ENCODE data around the gene GPR62.
A peak's percentile ranks its signal among the peaks of the same experiment; 100 is the strongest.

The GPR62 gene

GRCh38 chr3:51968170-51968775 lies 13.1 kb downstream of the GPR62 start:
- peak; percentile 81 for FAIRE-seq
- DNase-seq (ENCODE audit: insufficient read length, low spot score) = peak; percentile 46

GRCh38 chr3:51968883-51969678 lies 13.9 kb downstream of the GPR62 start:
- FAIRE-seq = peak; percentile 82
- DNase-seq (ENCODE audit: insufficient read length, low spot score) = no peak

- no peak for FAIRE-seq
- no peak for DNase-seq (ENCODE audit: insufficient read length, low spot score)
Measured at GRCh38 chr3:51969841-51970240, 14.7 kb downstream of the GPR62 start.

- FAIRE-seq = no peak
- DNase-seq (ENCODE audit: insufficient read length, low spot score) = no peak
Measured at GRCh38 chr3:51970606-51971300, 15.6 kb downstream of the GPR62 start.

- DNase-seq (ENCODE audit: insufficient read length, low spot score) = no peak
- FAIRE-seq = no peak
Measured at GRCh38 chr3:51971350-51971749, 16.2 kb downstream of the GPR62 start.

- DNase-seq (ENCODE audit: insufficient read length, low spot score) (no peak), FAIRE-seq (no peak)
Measured at GRCh38 chr3:51974277-51974962, 19.2 kb downstream of the GPR62 start.

- peak; percentile 91 for FAIRE-seq
Measured at GRCh38 chr3:51974963-51975851, 20.0 kb downstream of the GPR62 start, which contains the start of gene ABHD14A. Gene ABHD14A (plus strand): TSS chr3:51975064. CDS start chr3:51975136, 72 bp downstream.

GRCh38 chr3:51975852-51976549 lies 20.8 kb downstream of the GPR62 start:
- FAIRE-seq = no peak
- no peak for DNase-seq (ENCODE audit: insufficient read length, low spot score)

More at GRCh38 chr3:51974963-51975851, 20.0 kb downstream of the GPR62 start, which contains the start of gene ABHD14A:
- DNase-seq (ENCODE audit: insufficient read length, low spot score) = peak; percentile 88

GRCh38 chr3:51977446-51978142 lies 22.4 kb downstream of the GPR62 start:
- FAIRE-seq (no peak), DNase-seq (ENCODE audit: insufficient read length, low spot score) (no peak)

GRCh38 chr3:51978143-51978502 lies 22.9 kb downstream of the GPR62 start:
- FAIRE-seq (no peak), DNase-seq (ENCODE audit: insufficient read length, low spot score) (no peak)

GRCh38 chr3:51980253-51980652 lies 25.1 kb downstream of the GPR62 start:
- DNase-seq (ENCODE audit: insufficient read length, low spot score) (no peak), FAIRE-seq (no peak)

- DNase-seq (ENCODE audit: insufficient read length, low spot score) (peak; percentile 75), FAIRE-seq (no peak)
Measured at GRCh38 chr3:51982352-51982837, 27.2 kb downstream of the GPR62 start.

- peak; percentile 93 for DNase-seq (ENCODE audit: insufficient read length, low spot score)
- FAIRE-seq = peak; percentile 98
Measured at GRCh38 chr3:51982838-51983577, 27.8 kb downstream of the GPR62 start, which contains the start of gene ACY1. Gene ACY1 (plus strand): TSS chr3:51983535. CDS start chr3:51984065, 530 bp downstream.

GRCh38 chr3:51983578-51984268 lies 28.5 kb downstream of the GPR62 start:
- FAIRE-seq (no peak), DNase-seq (ENCODE audit: insufficient read length, low spot score) (no peak)

- no peak for FAIRE-seq
- no peak for DNase-seq (ENCODE audit: insufficient read length, low spot score)
Measured at GRCh38 chr3:51984269-51984647, 29.1 kb downstream of the GPR62 start.

GRCh38 chr3:51985063-51985462 lies 29.9 kb downstream of the GPR62 start:
- DNase-seq (ENCODE audit: insufficient read length, low spot score) (no peak), FAIRE-seq (no peak)

All from HTR-8/SVneo (cell line).